ENCODE measurements around the gene OR2L5.

GRCh38 chr1:247992986-247993385 is 20.5 kb upstream of the OR2L5 start:
- no peak for TF ChIP-seq POLR2A (IDR thresholded peaks at IDR 0.05; ENCODE audit: extremely low read depth, insufficient read length)
- TF ChIP-seq, protein P1, sequence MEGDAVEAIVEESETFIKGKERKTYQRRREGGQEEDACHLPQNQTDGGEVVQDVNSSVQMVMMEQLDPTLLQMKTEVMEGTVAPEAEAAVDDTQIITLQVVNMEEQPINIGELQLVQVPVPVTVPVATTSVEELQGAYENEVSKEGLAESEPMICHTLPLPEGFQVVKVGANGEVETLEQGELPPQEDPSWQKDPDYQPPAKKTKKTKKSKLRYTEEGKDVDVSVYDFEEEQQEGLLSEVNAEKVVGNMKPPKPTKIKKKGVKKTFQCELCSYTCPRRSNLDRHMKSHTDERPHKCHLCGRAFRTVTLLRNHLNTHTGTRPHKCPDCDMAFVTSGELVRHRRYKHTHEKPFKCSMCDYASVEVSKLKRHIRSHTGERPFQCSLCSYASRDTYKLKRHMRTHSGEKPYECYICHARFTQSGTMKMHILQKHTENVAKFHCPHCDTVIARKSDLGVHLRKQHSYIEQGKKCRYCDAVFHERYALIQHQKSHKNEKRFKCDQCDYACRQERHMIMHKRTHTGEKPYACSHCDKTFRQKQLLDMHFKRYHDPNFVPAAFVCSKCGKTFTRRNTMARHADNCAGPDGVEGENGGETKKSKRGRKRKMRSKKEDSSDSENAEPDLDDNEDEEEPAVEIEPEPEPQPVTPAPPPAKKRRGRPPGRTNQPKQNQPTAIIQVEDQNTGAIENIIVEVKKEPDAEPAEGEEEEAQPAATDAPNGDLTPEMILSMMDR (IDR thresholded peaks at IDR 0.05; ENCODE audit: low read depth, low read length) = no peak

All from NB4 (cell line).